Muscle layer of duodenum (tissue), 2 donors: ENCODE measurements around the gene HIVEP3.

Experiments
- H3K27ac ChIP-seq: one replicate; pipeline ENCODE4 v1.7.0; 2013; ENCODE audit warnings: mild to moderate bottlenecking, low read length
- H3K27me3 ChIP-seq: one replicate; pipeline ENCODE4 v1.7.0; 2013; ENCODE audit warnings: low read depth, mild to moderate bottlenecking, control low read depth, low read length
- H3K36me3 ChIP-seq, 2 donors: one replicate each; pipeline ENCODE4 v1.7.0; 2013; ENCODE audit warnings: low read length in 2 of 2, control low read depth in 1 of 2, mild to moderate bottlenecking in 1 of 2; ENCODE audit not compliant: insufficient read depth in 2 of 2, control insufficient read depth in 1 of 2
- H3K4me1 ChIP-seq, 2 donors: one replicate each; pipeline ENCODE4 v1.7.0; 2013; ENCODE audit warnings: low read length in 2 of 2, mild to moderate bottlenecking in 2 of 2, control low read depth in 1 of 2, moderate library complexity in 1 of 2; ENCODE audit not compliant: insufficient read depth in 2 of 2, control insufficient read depth in 1 of 2
- H3K4me3 ChIP-seq, 2 donors: one replicate each; pipeline ENCODE4 v1.7.0; 2013; ENCODE audit warnings: low read length in 2 of 2, low read depth in 1 of 2, mild to moderate bottlenecking in 1 of 2
- H3K9me3 ChIP-seq, 2 donors: one replicate each; pipeline ENCODE4 v1.7.0; 2013; ENCODE audit warnings: low read length in 2 of 2, control low read depth in 1 of 2, mild to moderate bottlenecking in 1 of 2; ENCODE audit not compliant: control insufficient read depth in 1 of 2
- donor health status: healthy.

Gene HIVEP3

GRCh38 chr1:41719590-41719989 lies 199.1 kb downstream of the HIVEP3 start:
- H3K4me1 ChIP-seq, result no peaks in the 10 kb centered on the region
- H3K4me3 ChIP-seq, result no peak overlapping the region
- no peaks in the 10 kb centered on the region for H3K9me3 ChIP-seq
- H3K27me3 ChIP-seq, result no peaks in the 10 kb centered on the region
- no peaks in the 10 kb centered on the region for H3K36me3 ChIP-seq
- no peak overlapping the region for H3K27ac ChIP-seq

GRCh38 chr1:41719128-41719527 lies 199.6 kb downstream of the HIVEP3 start:
- no peaks in the 10 kb centered on the region for H3K27me3 ChIP-seq
- H3K9me3 ChIP-seq, result no peaks in the 10 kb centered on the region
- no peak overlapping the region for H3K4me3 ChIP-seq
- peaks cover 0 to under 1% of the 10 kb centered on the region in 2 donors for H3K4me1 ChIP-seq
- no peaks in the 10 kb centered on the region for H3K36me3 ChIP-seq
- H3K27ac ChIP-seq, result no peak overlapping the region

- Histone ChIP-seq H3K36me3 (no peaks in the 10 kb centered on the region), H3K9me3 (no peaks in the 10 kb centered on the region), H3K4me3 (no peak overlapping the region), H3K27ac (no peak overlapping the region), H3K4me1 (peaks cover 0 to 4% of the 10 kb centered on the region in 2 donors), H3K27me3 (no peaks in the 10 kb centered on the region)
These were observed 200.2 kb downstream of the HIVEP3 start for GRCh38 chr1:41718497-41718896.

GRCh38 chr1:41716188-41717130 lies 202.3 kb downstream of the HIVEP3 start:
- no peaks in the 10 kb centered on the region for H3K27me3 ChIP-seq
- H3K4me1 ChIP-seq, result peaks cover 0 to 4% of the 10 kb centered on the region in 2 donors
- H3K36me3 ChIP-seq, result no peaks in the 10 kb centered on the region
- no peak overlapping the region for H3K4me3 ChIP-seq
- H3K27ac ChIP-seq, result no peak overlapping the region
- H3K9me3 ChIP-seq, result no peaks in the 10 kb centered on the region

GRCh38 chr1:41715441-41716095 lies 203.2 kb downstream of the HIVEP3 start:
- Histone ChIP-seq H3K4me1 (peaks cover 0 to 4% of the 10 kb centered on the region in 2 donors), H3K4me3 (no peak overlapping the region), H3K27ac (no peak overlapping the region), H3K27me3 (no peaks in the 10 kb centered on the region), H3K9me3 (no peaks in the 10 kb centered on the region), H3K36me3 (no peaks in the 10 kb centered on the region)

GRCh38 chr1:41714638-41715389 lies 203.9 kb downstream of the HIVEP3 start:
- Histone ChIP-seq H3K4me1 (peaks cover 0 to 4% of the 10 kb centered on the region in 2 donors), H3K27me3 (no peaks in the 10 kb centered on the region), H3K36me3 (no peaks in the 10 kb centered on the region), H3K4me3 (no peak overlapping the region), H3K9me3 (no peaks in the 10 kb centered on the region), H3K27ac (no peak overlapping the region)

- no peaks in the 10 kb centered on the region for H3K36me3 ChIP-seq
- H3K4me3 ChIP-seq, result no peak overlapping the region
- H3K27ac ChIP-seq, result no peak overlapping the region
- H3K9me3 ChIP-seq, result no peaks in the 10 kb centered on the region
- no peaks in the 10 kb centered on the region for H3K27me3 ChIP-seq
- H3K4me1 ChIP-seq, result peaks cover 0 to 4% of the 10 kb centered on the region in 2 donors
These were observed 205.0 kb downstream of the HIVEP3 start for GRCh38 chr1:41713557-41714327.

- H3K4me3 ChIP-seq, result no peak overlapping the region
- H3K9me3 ChIP-seq, result no peaks in the 10 kb centered on the region
- peaks cover 0 to 4% of the 10 kb centered on the region in 2 donors for H3K4me1 ChIP-seq
- no peak overlapping the region for H3K27ac ChIP-seq
- no peaks in the 10 kb centered on the region for H3K27me3 ChIP-seq
- no peaks in the 10 kb centered on the region for H3K36me3 ChIP-seq
These were observed 205.6 kb downstream of the HIVEP3 start for GRCh38 chr1:41713141-41713540.

- no peak overlapping the region for H3K4me3 ChIP-seq
- peaks cover 0 to 4% of the 10 kb centered on the region in 2 donors for H3K4me1 ChIP-seq
- H3K36me3 ChIP-seq, result no peaks in the 10 kb centered on the region
- no peaks in the 10 kb centered on the region for H3K27me3 ChIP-seq
- no peaks in the 10 kb centered on the region for H3K9me3 ChIP-seq
- H3K27ac ChIP-seq, result no peak overlapping the region
These were observed 206.0 kb downstream of the HIVEP3 start for GRCh38 chr1:41712695-41713094.

GRCh38 chr1:41712081-41712480 lies 206.6 kb downstream of the HIVEP3 start:
- Histone ChIP-seq H3K27me3 (no peaks in the 10 kb centered on the region), H3K4me1 (peaks cover 0 to 4% of the 10 kb centered on the region in 2 donors), H3K27ac (no peak overlapping the region), H3K9me3 (no peaks in the 10 kb centered on the region), H3K36me3 (no peaks in the 10 kb centered on the region), H3K4me3 (no peak overlapping the region)
